Activated T-cell treated with anti-CD3 and anti-CD28 coated beads, Interleukin-2, amount 50 U/mL, for 24 hours (primary cell): Measurements from ENCODE around the gene EPB41L1.

Source experiments
- DNase-seq: peaks from one replicate; pipeline ENCODE4 v3.0.0-alpha.2; 2020
- H3K27ac Mint-ChIP-seq: 2 replicates; pipeline ENCODE4 v1.8.0; 2020; ENCODE audit warnings: mild to moderate bottlenecking, mixed read lengths
- H3K27me3 Mint-ChIP-seq: 2 replicates; pipeline ENCODE4 v1.8.0; 2020; ENCODE audit warnings: mixed read lengths
- H3K36me3 Mint-ChIP-seq: 2 replicates; pipeline ENCODE4 v1.8.0; 2020; ENCODE audit warnings: low read depth, mixed read lengths
- H3K4me1 Mint-ChIP-seq: 2 replicates; pipeline ENCODE4 v1.8.0; 2020; ENCODE audit warnings: low read depth, mixed read lengths
- H3K4me3 Mint-ChIP-seq: 2 replicates; pipeline ENCODE4 v1.8.0; 2020; ENCODE audit warnings: mild to moderate bottlenecking, moderate library complexity, mixed read lengths
- H3K9me3 Mint-ChIP-seq: 2 replicates; pipeline ENCODE4 v1.8.0; 2020; ENCODE audit warnings: mixed read lengths

The EPB41L1 gene

GRCh38 chr20:36206641-36207040 is 52.1 kb downstream of the EPB41L1 start:
- no peak for DNase-seq
- Mint-ChIP-seq H3K36me3 (no peaks in the 10 kb centered on the region), H3K4me1 (peaks cover 4% of the 10 kb centered on the region), H3K27me3 (no peaks in the 10 kb centered on the region), H3K4me3 (no peak overlapping the region), H3K27ac (no peak overlapping the region), H3K9me3 (no peaks in the 10 kb centered on the region)

GRCh38 chr20:36207602-36208001 is 53.1 kb downstream of the EPB41L1 start:
- Mint-ChIP-seq H3K4me1 (peaks cover 4% of the 10 kb centered on the region), H3K36me3 (no peaks in the 10 kb centered on the region), H3K27me3 (no peaks in the 10 kb centered on the region), H3K4me3 (no peak overlapping the region), H3K27ac (no peak overlapping the region), H3K9me3 (no peaks in the 10 kb centered on the region)
- DNase-seq, result no peak

GRCh38 chr20:36208257-36208656 is 53.7 kb downstream of the EPB41L1 start:
- no peaks in the 10 kb centered on the region for H3K4me1 Mint-ChIP-seq
- no peak for DNase-seq
- H3K27ac Mint-ChIP-seq, result no peak overlapping the region
- no peaks in the 10 kb centered on the region for H3K27me3 Mint-ChIP-seq
- H3K36me3 Mint-ChIP-seq, result no peaks in the 10 kb centered on the region
- no peaks in the 10 kb centered on the region for H3K9me3 Mint-ChIP-seq
- H3K4me3 Mint-ChIP-seq, result no peak overlapping the region

GRCh38 chr20:36210436-36211021 is 56.0 kb downstream of the EPB41L1 start:
- no peaks in the 10 kb centered on the region for H3K27me3 Mint-ChIP-seq
- no peak for DNase-seq
- H3K4me3 Mint-ChIP-seq, result no peak overlapping the region
- no peak overlapping the region for H3K27ac Mint-ChIP-seq
- H3K9me3 Mint-ChIP-seq, result no peaks in the 10 kb centered on the region
- H3K36me3 Mint-ChIP-seq, result no peaks in the 10 kb centered on the region
- H3K4me1 Mint-ChIP-seq, result no peaks in the 10 kb centered on the region

GRCh38 chr20:36213362-36213761 is 58.8 kb downstream of the EPB41L1 start:
- Mint-ChIP-seq H3K27me3 (no peaks in the 10 kb centered on the region), H3K36me3 (no peaks in the 10 kb centered on the region)
- DNase-seq, result no peak

GRCh38 chr20:36214684-36215256 is 60.2 kb downstream of the EPB41L1 start:
- Mint-ChIP-seq H3K4me1 (no peaks in the 10 kb centered on the region), H3K9me3 (no peaks in the 10 kb centered on the region), H3K36me3 (no peaks in the 10 kb centered on the region), H3K27me3 (no peaks in the 10 kb centered on the region), H3K4me3 (no peak overlapping the region), H3K27ac (no peak overlapping the region)
- DNase-seq, result no peak

More at GRCh38 chr20:36213362-36213761, 58.8 kb downstream of the EPB41L1 start:
- no peak overlapping the region for H3K27ac Mint-ChIP-seq
- no peaks in the 10 kb centered on the region for H3K4me1 Mint-ChIP-seq
- no peaks in the 10 kb centered on the region for H3K9me3 Mint-ChIP-seq
- H3K4me3 Mint-ChIP-seq, result no peak overlapping the region

GRCh38 chr20:36215778-36216177 is 61.2 kb downstream of the EPB41L1 start:
- H3K27ac Mint-ChIP-seq, result no peak overlapping the region
- no peaks in the 10 kb centered on the region for H3K4me1 Mint-ChIP-seq
- no peaks in the 10 kb centered on the region for H3K9me3 Mint-ChIP-seq
- no peaks in the 10 kb centered on the region for H3K36me3 Mint-ChIP-seq
- no peak overlapping the region for H3K4me3 Mint-ChIP-seq
- DNase-seq, result no peak
- no peaks in the 10 kb centered on the region for H3K27me3 Mint-ChIP-seq

GRCh38 chr20:36216314-36217025 is 61.9 kb downstream of the EPB41L1 start:
- Mint-ChIP-seq H3K4me1 (no peaks in the 10 kb centered on the region), H3K9me3 (no peaks in the 10 kb centered on the region), H3K36me3 (no peaks in the 10 kb centered on the region), H3K27ac (no peak overlapping the region), H3K4me3 (no peak overlapping the region), H3K27me3 (no peaks in the 10 kb centered on the region)
- no peak for DNase-seq

GRCh38 chr20:36217226-36217625 is 62.7 kb downstream of the EPB41L1 start:
- H3K4me3 Mint-ChIP-seq, result no peak overlapping the region
- H3K27ac Mint-ChIP-seq, result no peak overlapping the region
- no peaks in the 10 kb centered on the region for H3K9me3 Mint-ChIP-seq
- no peaks in the 10 kb centered on the region for H3K36me3 Mint-ChIP-seq
- no peaks in the 10 kb centered on the region for H3K27me3 Mint-ChIP-seq
- H3K4me1 Mint-ChIP-seq, result no peaks in the 10 kb centered on the region
- no peak for DNase-seq

GRCh38 chr20:36218380-36219064 is 64.0 kb downstream of the EPB41L1 start:
- Mint-ChIP-seq H3K27me3 (no peaks in the 10 kb centered on the region), H3K4me3 (no peak overlapping the region), H3K4me1 (no peaks in the 10 kb centered on the region), H3K9me3 (no peaks in the 10 kb centered on the region), H3K36me3 (no peaks in the 10 kb centered on the region), H3K27ac (no peak overlapping the region)
- DNase-seq, result no peak

- no peaks in the 10 kb centered on the region for H3K4me1 Mint-ChIP-seq
- H3K27me3 Mint-ChIP-seq, result no peaks in the 10 kb centered on the region
- H3K4me3 Mint-ChIP-seq, result no peak overlapping the region
- H3K9me3 Mint-ChIP-seq, result no peaks in the 10 kb centered on the region
- DNase-seq, result no peak
- H3K36me3 Mint-ChIP-seq, result no peaks in the 10 kb centered on the region
- no peak overlapping the region for H3K27ac Mint-ChIP-seq
These were observed 65.2 kb downstream of the EPB41L1 start for GRCh38 chr20:36219671-36220220.

- Mint-ChIP-seq H3K27me3 (no peaks in the 10 kb centered on the region), H3K27ac (no peak overlapping the region), H3K4me1 (peaks cover 15% of the 10 kb centered on the region), H3K9me3 (no peaks in the 10 kb centered on the region), H3K36me3 (no peaks in the 10 kb centered on the region), H3K4me3 (no peak overlapping the region)
- no peak for DNase-seq
These were observed 71.1 kb downstream of the EPB41L1 start for GRCh38 chr20:36225666-36226065.

- no peak for DNase-seq
- no peaks in the 10 kb centered on the region for H3K36me3 Mint-ChIP-seq
- H3K27me3 Mint-ChIP-seq, result no peaks in the 10 kb centered on the region
- peaks cover 17% of the 10 kb centered on the region for H3K4me1 Mint-ChIP-seq
- H3K27ac Mint-ChIP-seq, result peak overlapping the region; percentile 11
- H3K4me3 Mint-ChIP-seq, result no peak overlapping the region
- no peaks in the 10 kb centered on the region for H3K9me3 Mint-ChIP-seq
These were observed 74.2 kb downstream of the EPB41L1 start for GRCh38 chr20:36228770-36229169.

- Mint-ChIP-seq H3K9me3 (no peaks in the 10 kb centered on the region), H3K27me3 (no peaks in the 10 kb centered on the region), H3K4me1 (peaks cover 17% of the 10 kb centered on the region), H3K36me3 (no peaks in the 10 kb centered on the region), H3K27ac (no peak overlapping the region), H3K4me3 (no peak overlapping the region)
- no peak for DNase-seq
These were observed 75.5 kb downstream of the EPB41L1 start for GRCh38 chr20:36230019-36230418.

GRCh38 chr20:36231331-36231730 is 76.8 kb downstream of the EPB41L1 start:
- no peak overlapping the region for H3K4me3 Mint-ChIP-seq
- H3K27ac Mint-ChIP-seq, result no peak overlapping the region

More at GRCh38 chr20:36231331-36231730, 76.8 kb downstream of the EPB41L1 start:
- H3K4me1 Mint-ChIP-seq, result peaks cover 22% of the 10 kb centered on the region
- no peaks in the 10 kb centered on the region for H3K27me3 Mint-ChIP-seq
- DNase-seq, result no peak
- H3K36me3 Mint-ChIP-seq, result peaks cover under 1% of the 10 kb centered on the region
- H3K9me3 Mint-ChIP-seq, result no peaks in the 10 kb centered on the region
